ENCODE results near the gene CPA5.

DNA sequence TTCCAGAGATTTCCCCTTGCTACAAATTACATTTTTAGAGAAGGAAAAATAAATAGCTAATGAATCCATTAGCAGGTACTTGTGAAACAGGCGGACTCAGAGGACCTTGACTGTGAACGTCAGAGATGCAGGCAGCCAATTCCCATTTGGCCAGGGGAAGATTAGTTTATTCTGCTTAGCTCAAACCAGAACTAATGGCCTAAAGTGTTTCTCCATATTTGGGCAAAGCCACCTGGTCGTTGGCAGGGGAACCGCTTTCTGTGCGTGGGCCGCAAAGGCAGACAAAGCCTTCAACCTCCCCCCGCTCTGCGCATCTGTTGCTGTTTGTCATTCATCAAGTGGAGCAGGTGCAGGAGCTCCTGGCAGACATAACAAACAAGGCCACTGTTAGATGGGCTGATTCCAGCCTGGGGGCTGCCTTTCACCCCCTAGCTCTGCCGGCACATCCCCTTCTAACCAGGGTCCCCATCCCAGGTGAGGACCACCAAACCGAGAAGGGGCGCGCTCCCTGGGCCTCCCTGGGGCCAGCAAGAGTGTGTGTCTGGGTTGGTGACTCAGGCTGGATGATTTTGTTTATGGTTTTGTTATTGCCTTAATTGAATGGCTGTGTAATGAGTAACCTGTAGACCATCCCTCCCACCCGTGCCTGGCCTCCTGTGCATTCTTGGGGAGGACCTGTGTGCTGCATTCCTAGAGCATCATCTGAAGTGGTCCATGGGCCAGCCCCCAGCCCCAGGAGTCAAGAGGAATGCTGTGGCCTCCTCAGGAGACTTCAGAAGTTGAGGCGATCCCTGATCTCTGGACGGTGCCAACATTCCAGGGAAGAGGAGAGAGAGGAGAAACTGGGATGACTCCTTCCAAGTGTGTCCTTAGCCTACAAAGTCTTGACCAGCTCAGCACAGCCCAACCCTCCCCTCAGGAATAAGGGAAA, 21.2 kb downstream of the CPA5 start:
- no peak for TF ChIP-seq SP2 (IDR thresholded peaks at IDR 0.05; ENCODE audit: low read length)
- no peak for TF ChIP-seq RAD21 (IDR thresholded peaks at IDR 0.05 in 1 of 2, conservative IDR thresholded peaks at IDR 0.05 in 1 of 2; ENCODE audit: low read depth in 2 of 2, low read length in 2 of 2)
- TF ChIP-seq POLR2AphosphoS5 (IDR thresholded peaks at IDR 0.05; ENCODE audit: low read depth, low read length): no peak

Data from H1 (cell line).